H1 (cell line): ENCODE measurements around the gene SLC5A4. TPM values are rescaled to one million over a fixed set of nuclear protein-coding genes. Genes with fewer than 3 reads are reported as not detected.
"Not testable (repeated sequence)": the region's sequence is repeated elsewhere in the genome, so short reads cannot be mapped to it uniquely, and the experiment has no call there.

ENCODE experiments used
- CTCF ChIA-PET: fragments of 300-600 bp; sonication (Branson Sonifier 250); formaldehyde crosslinking; loops from one replicate; lab custom pipeline; 2021; ENCODE audit not compliant: partially characterized antibody; lab: Charles Lee
- POLR2A ChIA-PET: fragments of 300-600 bp; sonication (Branson Sonifier 250); formaldehyde crosslinking; loops from one replicate; lab custom pipeline; 2021; ENCODE audit warnings: inconsistent platforms; ENCODE audit not compliant: partially characterized antibody; lab: Charles Lee
- DNase-seq, 2 experiments: peaks; one replicate each; pipeline versions ENCODE4 v3.0.0 to v3.0.0-alpha.2; 2010 to 2022; ENCODE audit warnings: low spot score in 2 of 2, low read depth in 1 of 2, mixed read lengths in 1 of 2
- FAIRE-seq: peaks from 2 replicates; lab custom pipeline; 2011; peaks lifted over from hg19 to GRCh38; lab: Jason Lieb, UNC
- H2AFZ ChIP-seq: 2 replicates; pipeline ENCODE4 v1.8.1; 2012; ENCODE audit warnings: low read length, inconsistent platforms
- H2AK5ac ChIP-seq: 2 replicates; pipeline ENCODE4 v1.6.1; 2013; ENCODE audit warnings: low read depth, low read length
- H2BK120ac ChIP-seq: replicated peaks from 2 replicates; pipeline ENCODE3; 2013; ENCODE audit warnings: low read depth, low read length, inconsistent platforms
- H2BK12ac ChIP-seq: 2 replicates; pipeline ENCODE4 v1.6.1; 2013; ENCODE audit warnings: low read depth, low read length
- H2BK15ac ChIP-seq: 2 replicates; pipeline ENCODE4 v1.6.1; 2013; ENCODE audit warnings: low read length
- H2BK20ac ChIP-seq: 2 replicates; pipeline ENCODE4 v1.6.1; 2013; ENCODE audit warnings: low read length
- H2BK5ac ChIP-seq: 2 replicates; pipeline ENCODE4 v1.6.1; 2013; ENCODE audit warnings: low read depth, low read length
- H3K14ac ChIP-seq: 2 replicates; pipeline ENCODE4 v1.6.1; 2013; ENCODE audit warnings: inconsistent platforms; ENCODE audit not compliant: insufficient read length
- H3K18ac ChIP-seq: 2 replicates; pipeline ENCODE4 v1.6.1; 2013; ENCODE audit warnings: low read length; ENCODE audit errors: extremely low read depth
- H3K23ac ChIP-seq: 2 replicates; pipeline ENCODE4 v1.6.1; 2013; ENCODE audit warnings: inconsistent platforms; ENCODE audit not compliant: insufficient read length
- H3K23me2 ChIP-seq: 2 replicates; pipeline ENCODE4 v1.6.1; 2013; ENCODE audit warnings: low read depth, low read length
- H3K27ac ChIP-seq: 2 replicates; pipeline ENCODE4 v1.6.1; 2011; ENCODE audit warnings: low read depth, low read length, inconsistent platforms
- H3K27me3 ChIP-seq, 4 experiments: replicated peaks in 1 of 4; 1 replicate in 1 of 4; 2 replicates in 3 of 4; pipeline versions ENCODE4 v1.6.1 to v1.8.1; 2011 to 2013; ENCODE audit warnings: low read length in 3 of 4, mild to moderate bottlenecking in 3 of 4, inconsistent platforms in 2 of 4, mixed read lengths in 2 of 4, moderate library complexity in 1 of 4; ENCODE audit not compliant: control insufficient read depth in 3 of 4, insufficient read depth in 3 of 4; ENCODE audit errors: extremely low read depth in 1 of 4
- H3K36me3 ChIP-seq, 4 experiments: 2 replicates each; pipeline versions ENCODE4 v1.6.1 to v1.8.1; 2011 to 2013; ENCODE audit warnings: mild to moderate bottlenecking in 4 of 4, low read length in 3 of 4, moderate library complexity in 2 of 4, control low read depth in 1 of 4, inconsistent platforms in 1 of 4; ENCODE audit not compliant: insufficient read depth in 4 of 4, control insufficient read depth in 2 of 4
- H3K4ac ChIP-seq: replicated peaks from 2 replicates; pipeline ENCODE3; 2013; ENCODE audit warnings: low read length, low read depth, mixed read lengths, inconsistent platforms; ENCODE audit not compliant: insufficient read length
- H3K4me1 ChIP-seq, 4 experiments: replicated peaks in 1 of 4; 1 replicate in 1 of 4; 2 replicates in 3 of 4; pipeline versions ENCODE4 v1.6.1 to v1.8.1; 2011 to 2013; ENCODE audit warnings: low read length in 3 of 4, inconsistent platforms in 2 of 4, mixed read lengths in 1 of 4; ENCODE audit not compliant: insufficient read depth in 4 of 4, control insufficient read depth in 3 of 4
- H3K4me2 ChIP-seq, 2 experiments: 2 replicates each; pipeline versions ENCODE4 v1.6.1 to v1.8.1; 2011 to 2013; ENCODE audit warnings: low read depth in 2 of 2, low read length in 2 of 2, control low read depth in 1 of 2, inconsistent platforms in 1 of 2, mild to moderate bottlenecking in 1 of 2; ENCODE audit not compliant: insufficient read depth in 1 of 2
- H3K4me3 ChIP-seq, 4 experiments: fragments of 200-600, 300-600 bp in 1 of 4; sonication (generic), shearing (Covaris generic), sonication (Bioruptor Twin) in 1 of 4; 2 replicates each; pipeline versions ENCODE4 v1.5.1 to v1.8.1; 2011 to 2016; ENCODE audit warnings: low read length in 4 of 4, low read depth in 3 of 4, control low read depth in 2 of 4, inconsistent platforms in 2 of 4, mild to moderate bottlenecking in 2 of 4, mixed read lengths in 1 of 4, moderate library complexity in 1 of 4; ENCODE audit not compliant: insufficient read depth in 2 of 4; ENCODE audit errors: extremely low read depth in 1 of 4
- H3K56ac ChIP-seq: replicated peaks from 2 replicates; pipeline ENCODE3; 2013; ENCODE audit warnings: low read depth, mild to moderate bottlenecking, mixed read lengths, low read length, inconsistent platforms; ENCODE audit not compliant: insufficient read length
- H3K79me1 ChIP-seq: 2 replicates; pipeline ENCODE4 v1.6.1; 2013; ENCODE audit warnings: low read depth, low read length, control low read depth
- H3K79me2 ChIP-seq, 2 experiments: 2 replicates each; pipeline versions ENCODE4 v1.6.1 to v1.8.1; 2012 to 2013; ENCODE audit warnings: low read length in 2 of 2, mild to moderate bottlenecking in 2 of 2, inconsistent platforms in 1 of 2; ENCODE audit not compliant: insufficient read depth in 2 of 2, control insufficient read depth in 1 of 2
- H3K9ac ChIP-seq, 4 experiments: replicated peaks in 1 of 4; 1 replicate in 1 of 4; 2 replicates in 3 of 4; pipeline versions ENCODE4 v1.6.1 to v1.8.1; 2011 to 2013; ENCODE audit warnings: low read depth in 3 of 4, low read length in 3 of 4, control low read depth in 2 of 4, mild to moderate bottlenecking in 2 of 4, moderate library complexity in 2 of 4, inconsistent platforms in 1 of 4; ENCODE audit errors: extremely low read depth in 1 of 4
- H3K9me3 ChIP-seq, 2 experiments: 2 replicates each; pipeline versions ENCODE4 v1.6.1 to v1.8.1; 2012 to 2013; ENCODE audit warnings: mild to moderate bottlenecking in 2 of 2, moderate library complexity in 2 of 2, control low read depth in 1 of 2, inconsistent platforms in 1 of 2, low read depth in 1 of 2, low read length in 1 of 2, mixed read lengths in 1 of 2; ENCODE audit not compliant: insufficient read depth in 2 of 2
- H4K20me1 ChIP-seq, 2 experiments: replicated peaks in 1 of 2; 2 replicates each; pipeline versions ENCODE3 to v1.8.1; 2011 to 2013; ENCODE audit warnings: inconsistent platforms in 2 of 2, low read length in 2 of 2, mild to moderate bottlenecking in 1 of 2; ENCODE audit not compliant: insufficient read depth in 2 of 2, control insufficient read depth in 1 of 2
- H4K5ac ChIP-seq: 2 replicates; pipeline ENCODE4 v1.6.1; 2013; ENCODE audit warnings: low read length, low read depth, mixed read lengths, inconsistent platforms; ENCODE audit not compliant: insufficient read length
- H4K8ac ChIP-seq: 2 replicates; pipeline ENCODE4 v1.8.0; 2013; ENCODE audit warnings: mild to moderate bottlenecking, moderate library complexity, low read length, inconsistent platforms; ENCODE audit not compliant: insufficient read depth; ENCODE audit errors: extremely low read depth
- H4K91ac ChIP-seq: replicated peaks from 2 replicates; pipeline ENCODE3; 2013; ENCODE audit warnings: low read length, mixed read lengths, inconsistent platforms; ENCODE audit not compliant: insufficient read length
- BRCA1 ChIP-seq: IDR thresholded peaks from 2 replicates; pipeline ENCODE4 v1.6.1; 2012; ENCODE audit warnings: low read depth, low read length, improper control_type of control experiment
- CEBPB ChIP-seq: IDR thresholded peaks from 2 replicates; pipeline ENCODE4 v1.6.1; 2012; ENCODE audit warnings: low read depth, low read length
- EP300 ChIP-seq, 2 experiments: IDR thresholded peaks; 1 replicate in 1 of 2; 2 replicates in 1 of 2; pipeline ENCODE4 v1.6.1; 2011 to 2012; ENCODE audit warnings: low read depth in 2 of 2, low read length in 2 of 2, mild to moderate bottlenecking in 2 of 2, borderline replicate concordance in 1 of 2, inconsistent platforms in 1 of 2, moderate library complexity in 1 of 2
- FOSL1 ChIP-seq: IDR thresholded peaks from 2 replicates; pipeline ENCODE4 v1.6.1; 2011; ENCODE audit warnings: mild to moderate bottlenecking, low read depth, low read length, moderate library complexity; ENCODE audit not compliant: insufficient read depth
- JUND ChIP-seq: IDR thresholded peaks from 2 replicates; pipeline ENCODE4 v1.6.1; 2011; ENCODE audit warnings: mild to moderate bottlenecking, improper control_type of control experiment, low read length
- RAD21 ChIP-seq, 2 experiments: IDR thresholded peaks in 1 of 2; conservative IDR thresholded peaks in 1 of 2; 2 replicates each; pipeline ENCODE4 v1.6.1; 2011; ENCODE audit warnings: low read depth in 2 of 2, low read length in 2 of 2, improper control_type of control experiment in 1 of 2, inconsistent platforms in 1 of 2, mild to moderate bottlenecking in 1 of 2, moderate library complexity in 1 of 2
- TAF7 ChIP-seq: optimal IDR thresholded peaks from 2 replicates; pipeline ENCODE3; 2011; ENCODE audit warnings: low read depth, mild to moderate bottlenecking, inconsistent platforms, low read length, moderate library complexity, borderline replicate concordance
- polyA plus RNA-seq, 7 experiments: library from polyadenylated mRNA; depleted of rRNA in 3 of 7; stranded (reverse) in 5 of 7; unstranded in 2 of 7; fragments of >200 nt in 5 of 7; fragments of 200-250 nt in 2 of 7; gene quantifications; 1 replicate in 5 of 7; 2 replicates in 1 of 7; 4 replicates in 1 of 7; pipeline versions ENCODE4 v1.2.1 to v1.2.3, GENCODE V29; 2011 to 2013; ENCODE audit warnings: missing spikeins in 2 of 7, mixed read lengths in 2 of 7
- total RNA-seq: library from RNA; stranded (reverse); fragmentation: NEBNext Ultra II Directional; extraction: Animal tissue kit (Norgen Biotek cat#: 25700); gene quantifications from 2 replicates; pipeline ENCODE4 v1.2.1, GENCODE V29; 2021
- TF ChIP-seq, protein P1 (sequence below): IDR thresholded peaks from 2 replicates; pipeline ENCODE4 v1.6.1; 2012; ENCODE audit warnings: inconsistent platforms

Gene SLC5A4
- total and polyA plus RNA-seq, 2 of the 8 experiments (the other 6 are each of a cell fraction or from before 2014, with no cell fraction given): 0.17 TPM; not detected in 1

DNA sequence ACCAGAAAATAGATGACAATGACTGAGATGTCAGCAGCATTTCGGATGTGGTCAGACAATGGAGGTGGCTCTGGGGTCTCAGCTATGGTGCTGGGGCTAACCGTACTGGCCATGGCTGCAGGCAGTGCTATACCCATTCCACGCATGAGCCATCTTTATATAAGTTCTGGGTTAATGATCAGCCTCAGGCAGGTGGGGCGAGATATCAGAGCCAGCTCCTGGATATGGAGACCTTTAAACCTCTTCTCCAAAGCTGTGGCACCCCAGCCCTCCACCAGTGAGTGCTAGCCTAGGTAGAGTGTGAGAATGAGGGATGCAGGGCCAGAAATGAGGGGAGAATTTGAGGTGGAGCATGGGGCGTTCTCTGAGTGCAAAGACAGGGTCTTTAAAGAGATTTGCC, at the start of gene SLC5A4 (continued):
- TF ChIP-seq, protein P1, sequence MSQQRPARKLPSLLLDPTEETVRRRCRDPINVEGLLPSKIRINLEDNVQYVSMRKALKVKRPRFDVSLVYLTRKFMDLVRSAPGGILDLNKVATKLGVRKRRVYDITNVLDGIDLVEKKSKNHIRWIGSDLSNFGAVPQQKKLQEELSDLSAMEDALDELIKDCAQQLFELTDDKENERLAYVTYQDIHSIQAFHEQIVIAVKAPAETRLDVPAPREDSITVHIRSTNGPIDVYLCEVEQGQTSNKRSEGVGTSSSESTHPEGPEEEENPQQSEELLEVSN: no peak
- no peak for TF ChIP-seq TAF7
- TF ChIP-seq CEBPB: no peak
- no peak for TF ChIP-seq BRCA1
- TF ChIP-seq FOSL1: no peak
- TF ChIP-seq JUND: no peak
- no peak for TF ChIP-seq RAD21 (IDR thresholded peaks at IDR 0.05 in 1 of 2, conservative IDR thresholded peaks at IDR 0.05 in 1 of 2; ENCODE audit: low read depth in 2 of 2, low read length in 2 of 2)
- no peak for TF ChIP-seq EP300 (IDR thresholded peaks at IDR 0.05; ENCODE audit: borderline replicate concordance in 1 of 2, low read depth in 2 of 2, low read length in 2 of 2)

DNA sequence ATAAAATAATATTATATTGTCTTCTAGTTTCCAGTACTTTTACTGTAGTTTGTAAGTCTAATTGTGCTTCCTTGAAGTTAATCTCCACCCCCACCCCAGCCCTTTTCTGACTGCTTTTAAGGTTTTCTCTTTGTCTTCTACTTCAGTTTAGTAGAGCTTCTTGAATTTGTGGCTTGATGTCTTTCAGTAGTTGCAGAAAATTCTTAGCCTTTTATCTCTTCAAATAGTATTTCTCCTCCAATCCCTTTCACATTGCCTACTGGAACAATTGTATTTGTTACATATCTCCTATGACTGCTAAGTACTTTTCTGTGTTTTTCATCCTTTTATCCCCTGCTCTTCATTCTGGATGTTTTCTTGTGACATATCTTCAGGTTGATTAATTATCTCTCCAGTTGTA, 38.8 kb upstream of the SLC5A4 start:
- H3K14ac ChIP-seq, DNase-seq, H3K4me1 ChIP-seq, H3K36me3 ChIP-seq, H2AFZ ChIP-seq, H3K9me3 ChIP-seq, H3K56ac ChIP-seq, H4K5ac ChIP-seq, H3K18ac ChIP-seq, POLR2A ChIA-PET, H3K79me1 ChIP-seq, H3K27me3 ChIP-seq, H3K4me3 ChIP-seq, H3K23me2 ChIP-seq, H2BK20ac ChIP-seq, H4K8ac ChIP-seq, FAIRE-seq, H2BK15ac ChIP-seq, H2AK5ac ChIP-seq, H3K4ac ChIP-seq, H3K27ac ChIP-seq, H2BK120ac ChIP-seq, CTCF ChIA-PET, H2BK5ac ChIP-seq, H4K20me1 ChIP-seq, H4K91ac ChIP-seq, H3K23ac ChIP-seq, H3K9ac ChIP-seq, H2BK12ac ChIP-seq, H3K79me2 ChIP-seq, H3K4me2 ChIP-seq: not testable (repeated sequence)
